K562 (cell line): ENCODE measurements around the gene PARP9. TPM values are rescaled to one million over a fixed set of nuclear protein-coding genes. Genes with fewer than 3 reads are reported as not detected.

Experiments used
- BCOR ChIP-seq: fragments of 450-650 bp; IDR thresholded peaks from 2 replicates; pipeline ENCODE4 v1.6.1; 2016
- CBX8 ChIP-seq: fragments of 200-600 bp; sonication (generic); IDR thresholded peaks from 2 replicates; pipeline ENCODE4 v1.6.1; 2012; ENCODE audit warnings: borderline replicate concordance, mixed run types, low read depth, mild to moderate bottlenecking, moderate library complexity, mixed read lengths, low read length, control low read depth, inconsistent platforms; ENCODE audit not compliant: poor library complexity, severe bottlenecking; ENCODE audit errors: extremely low read depth
- DPF2 ChIP-seq: fragments of 450-650 bp; IDR thresholded peaks from 2 replicates; pipeline ENCODE4 v1.6.1; 2016
- EP300 ChIP-seq: IDR thresholded peaks from 2 replicates; pipeline ENCODE4 v1.6.1; 2012; ENCODE audit warnings: low read length, improper control_type of control experiment
- EP400 ChIP-seq: fragments of 450-650 bp; IDR thresholded peaks from 2 replicates; pipeline ENCODE4 v1.6.1; 2017; ENCODE audit warnings: antibody characterized with exemption, mild to moderate bottlenecking, moderate library complexity
- ESRRA ChIP-seq: fragments of 450-650 bp; IDR thresholded peaks from 2 replicates; pipeline ENCODE4 v1.6.1; 2014; ENCODE audit warnings: low read depth, mild to moderate bottlenecking, moderate library complexity, borderline replicate concordance
- FOXA1 ChIP-seq: fragments of 450-650 bp; IDR thresholded peaks from 2 replicates; pipeline ENCODE4 v1.6.1; 2016; ENCODE audit warnings: mild to moderate bottlenecking, borderline replicate concordance
- HNRNPUL1 ChIP-seq: fragments of 200-400 bp; formaldehyde crosslinking; IDR thresholded peaks from 2 replicates; pipeline ENCODE4 v1.6.1; 2017; ENCODE audit warnings: low read length
- MEIS2 ChIP-seq: fragments of 450-650 bp; IDR thresholded peaks from 2 replicates; pipeline ENCODE4 v1.6.1; 2014; ENCODE audit warnings: mild to moderate bottlenecking; ENCODE audit not compliant: partially characterized antibody
- NFRKB ChIP-seq: fragments of 450-650 bp; IDR thresholded peaks from 2 replicates; pipeline ENCODE4 v1.6.1; 2016; ENCODE audit warnings: low read depth
- PHTF2 ChIP-seq: fragments of 250-450 bp; sonication (Bioruptor Pico); IDR thresholded peaks from 2 replicates; pipeline ENCODE4 v1.5.0; 2021; ENCODE audit warnings: mild to moderate bottlenecking
- POLR3G ChIP-seq: IDR thresholded peaks from 2 replicates; pipeline ENCODE4 v1.6.1; 2011; ENCODE audit not compliant: insufficient read length, insufficient replicate concordance; ENCODE audit errors: extremely low read depth
- POU5F1 ChIP-seq: fragments of 150-350 bp; IDR thresholded peaks from 2 replicates; pipeline ENCODE4 v1.6.1; 2014; ENCODE audit warnings: borderline replicate concordance, low read length, low read depth, mild to moderate bottlenecking; ENCODE audit not compliant: partially characterized antibody
- RAD21 ChIP-seq, 2 experiments: fragments of 250-450 bp in 1 of 2; fragments of 450-650 bp in 1 of 2; sonication (Bioruptor Pico) in 1 of 2; formaldehyde crosslinking in 1 of 2; IDR thresholded peaks in 1 of 2; conservative IDR thresholded peaks in 1 of 2; 2 replicates each; pipeline versions ENCODE4 v1.4.0 to v1.8.0; 2020 to 2022; ENCODE audit warnings: mild to moderate bottlenecking in 2 of 2, moderate library complexity in 1 of 2
- RBFOX2 ChIP-seq: fragments of 200-400 bp; formaldehyde crosslinking; IDR thresholded peaks from 2 replicates; pipeline ENCODE4 v1.6.1; 2017; ENCODE audit warnings: low read depth, mild to moderate bottlenecking, low read length, moderate library complexity
- RBM34 ChIP-seq: fragments of 200-400 bp; formaldehyde crosslinking; IDR thresholded peaks from 2 replicates; pipeline ENCODE4 v1.6.1; 2018; ENCODE audit warnings: low read length, borderline replicate concordance; ENCODE audit not compliant: insufficient read depth
- RCOR1 ChIP-seq, 2 experiments: IDR thresholded peaks; 2 replicates each; pipeline ENCODE4 v1.6.1; 2012; ENCODE audit warnings: low read depth in 2 of 2, low read length in 2 of 2, borderline replicate concordance in 1 of 2, improper control_type of control experiment in 1 of 2
- SIN3A ChIP-seq, 2 experiments: fragments of 150-350 bp in 1 of 2; IDR thresholded peaks; 2 replicates each; pipeline ENCODE4 v1.6.1; 2011 to 2016; ENCODE audit warnings: borderline replicate concordance in 2 of 2, low read depth in 2 of 2, low read length in 2 of 2, mild to moderate bottlenecking in 2 of 2, moderate library complexity in 2 of 2; ENCODE audit not compliant: control insufficient read depth in 1 of 2
- SIN3B ChIP-seq: fragments of 450-650 bp; IDR thresholded peaks from 2 replicates; pipeline ENCODE4 v1.6.1; 2017; ENCODE audit warnings: low read depth, mild to moderate bottlenecking, moderate library complexity
- SMC3 ChIP-seq: conservative IDR thresholded peaks from 2 replicates; pipeline ENCODE4 v1.6.1; 2011; ENCODE audit warnings: low read depth, low read length, improper control_type of control experiment; ENCODE audit not compliant: insufficient read depth
- SUPT5H ChIP-seq: fragments of 450-650 bp; IDR thresholded peaks from 2 replicates; pipeline ENCODE4 v1.6.1; 2016
- ZC3H11A ChIP-seq: IDR thresholded peaks from 2 replicates; pipeline ENCODE4 v1.6.1; 2012; ENCODE audit warnings: low read depth, low read length, improper control_type of control experiment
- ZFP30 ChIP-seq: fragments of 250-450 bp; sonication (Bioruptor Pico); IDR thresholded peaks from 2 replicates; pipeline ENCODE4 v1.8.0; 2022; ENCODE audit warnings: moderate library complexity, mild to moderate bottlenecking, inconsistent platforms, borderline replicate concordance
- ZNF311 ChIP-seq: fragments of 250-450 bp; sonication (Bioruptor Pico); IDR thresholded peaks from 2 replicates; pipeline ENCODE4 v1.4.0; 2020; ENCODE audit warnings: mild to moderate bottlenecking, moderate library complexity
- ZNF431 ChIP-seq: sonication (generic); formaldehyde crosslinking; IDR thresholded peaks from 2 replicates; pipeline ENCODE4 v1.8.0; 2022; ENCODE audit warnings: mild to moderate bottlenecking, missing genetic modification reagents
- polyA plus RNA-seq, 8 experiments: library from polyadenylated mRNA; depleted of rRNA in 4 of 8; stranded (reverse) in 5 of 8; unstranded in 3 of 8; fragments of >200 nt; fragmentation: Nextera tagmentation in 2 of 8; fragmentation: Illumina TruSeq in 1 of 8; extraction: Ambion mirVana in 2 of 8; extraction: Trizol in 1 of 8; gene quantifications; 2 replicates each; pipeline versions ENCODE4 v1.2.1 to v1.2.3, GENCODE V29; 2011 to 2014; ENCODE audit warnings: inconsistent platforms in 1 of 8, missing spikeins in 1 of 8
- total RNA-seq, 7 experiments: library from RNA; depleted of rRNA in 6 of 7; stranded (reverse); fragments of >200 nt in 6 of 7; fragmentation: Illumina TruSeq in 2 of 7; extraction: Trizol in 2 of 7; gene quantifications; 2 replicates each; pipeline versions ENCODE4 v1.2.1 to v1.2.3, GENCODE V29; 2011 to 2021; ENCODE audit warnings: low replicate concordance in 1 of 7
- TF ChIP-seq, protein P1 (sequence below), 2 experiments: fragments of 200-800 bp in 1 of 2; sonication (Bioruptor generic) in 1 of 2; sonication (generic) in 1 of 2; formaldehyde crosslinking in 1 of 2; IDR thresholded peaks in 1 of 2; conservative IDR thresholded peaks in 1 of 2; 2 replicates each; pipeline versions ENCODE4 v1.5.0 to v1.6.1; 2016 to 2020; ENCODE audit warnings: missing compliant biosample characterization in 1 of 2, missing genetic modification characterization in 1 of 2, missing genetic modification reagents in 1 of 2
- TF ChIP-seq, protein P2 (sequence below): sonication (generic); formaldehyde crosslinking; IDR thresholded peaks from 2 replicates; pipeline ENCODE4 v1.8.0; 2022; ENCODE audit warnings: missing genetic modification reagents, mild to moderate bottlenecking, moderate library complexity, borderline replicate concordance

PARP9 gene
- total and polyA plus RNA-seq, 9 of the 15 experiments (the other 6 are each of a cell fraction or from before 2014, with no cell fraction given) = 2.1 to 4.8 (median 3.4) TPM

DNA sequence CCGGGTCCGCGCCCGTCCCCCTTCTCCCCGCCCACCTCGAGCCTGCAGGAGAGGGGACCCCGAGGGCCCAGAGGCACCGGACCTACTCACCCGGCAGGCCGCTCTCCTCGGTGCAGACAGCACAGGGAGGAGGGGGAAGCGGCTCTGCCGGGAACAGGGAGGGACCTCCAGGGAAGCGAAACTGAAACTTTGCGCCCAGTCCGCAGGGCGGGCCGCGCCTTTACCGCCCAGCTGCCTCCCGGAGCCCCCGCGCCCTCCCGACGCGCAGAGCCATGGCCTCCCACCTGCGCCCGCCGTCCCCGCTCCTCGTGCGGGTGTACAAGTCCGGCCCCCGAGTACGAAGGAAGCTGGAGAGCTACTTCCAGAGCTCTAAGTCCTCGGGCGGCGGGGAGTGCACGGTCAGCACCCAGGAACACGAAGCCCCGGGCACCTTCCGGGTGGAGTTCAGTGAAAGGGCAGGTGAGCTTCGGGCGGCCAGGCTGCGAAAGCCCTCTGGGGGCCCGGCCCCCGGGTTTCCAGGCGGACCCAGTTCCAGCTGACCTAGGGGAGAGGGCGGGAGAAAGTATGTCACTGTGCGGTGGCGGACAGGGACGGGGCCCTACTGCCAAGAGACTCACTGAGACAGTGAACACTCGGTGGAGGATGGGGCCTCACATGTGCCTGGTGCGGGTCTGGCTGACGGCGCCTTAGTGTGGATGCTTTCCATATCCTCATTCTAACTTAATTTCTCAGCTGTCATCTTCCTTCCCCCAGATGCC, at the start of gene PARP9, which contains the start of gene DTX3L (continued):
- TF ChIP-seq, protein P1, sequence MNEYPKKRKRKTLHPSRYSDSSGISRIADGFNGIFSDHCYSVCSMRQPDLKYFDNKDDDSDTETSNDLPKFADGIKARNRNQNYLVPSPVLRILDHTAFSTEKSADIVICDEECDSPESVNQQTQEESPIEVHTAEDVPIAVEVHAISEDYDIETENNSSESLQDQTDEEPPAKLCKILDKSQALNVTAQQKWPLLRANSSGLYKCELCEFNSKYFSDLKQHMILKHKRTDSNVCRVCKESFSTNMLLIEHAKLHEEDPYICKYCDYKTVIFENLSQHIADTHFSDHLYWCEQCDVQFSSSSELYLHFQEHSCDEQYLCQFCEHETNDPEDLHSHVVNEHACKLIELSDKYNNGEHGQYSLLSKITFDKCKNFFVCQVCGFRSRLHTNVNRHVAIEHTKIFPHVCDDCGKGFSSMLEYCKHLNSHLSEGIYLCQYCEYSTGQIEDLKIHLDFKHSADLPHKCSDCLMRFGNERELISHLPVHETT (CRISPR knock-in tag; conservative IDR thresholded peaks at IDR 0.05 in 1 of 2, IDR thresholded peaks at IDR 0.05 in 1 of 2) = no peak
- peak; percentile 58; the same call in 1 of the 2 replicates for TF ChIP-seq EP400
- 0 out of 4 replicates have a peak, but pooled peaks of 1 of the 2 experiments have one; percentile 53 for TF ChIP-seq SIN3A (IDR thresholded peaks at IDR 0.05; ENCODE audit: borderline replicate concordance in 2 of 2, control insufficient read depth in 1 of 2, low read depth in 2 of 2, low read length in 2 of 2)
- TF ChIP-seq DPF2 = no peak
- TF ChIP-seq ZFP30 = no peak
- TF ChIP-seq, protein P2, sequence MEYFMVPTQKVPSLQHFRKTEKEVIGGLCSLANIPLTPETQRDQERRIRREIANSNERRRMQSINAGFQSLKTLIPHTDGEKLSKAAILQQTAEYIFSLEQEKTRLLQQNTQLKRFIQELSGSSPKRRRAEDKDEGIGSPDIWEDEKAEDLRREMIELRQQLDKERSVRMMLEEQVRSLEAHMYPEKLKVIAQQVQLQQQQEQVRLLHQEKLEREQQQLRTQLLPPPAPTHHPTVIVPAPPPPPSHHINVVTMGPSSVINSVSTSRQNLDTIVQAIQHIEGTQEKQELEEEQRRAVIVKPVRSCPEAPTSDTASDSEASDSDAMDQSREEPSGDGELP (CRISPR knock-in tag) = peak; percentile 93
- TF ChIP-seq RBFOX2 = peak; percentile 83
- TF ChIP-seq SIN3B = 0 out of 2 replicates have a peak, but pooled peaks have one; percentile 30
- no peak for TF ChIP-seq POLR3G
- TF ChIP-seq PHTF2 (CRISPR knock-in tag) = no peak
- no peak for TF ChIP-seq RBM34
- no peak for TF ChIP-seq SMC3
- no peak for TF ChIP-seq EP300
- TF ChIP-seq RCOR1 (IDR thresholded peaks at IDR 0.05; ENCODE audit: borderline replicate concordance in 1 of 2, low read depth in 2 of 2, low read length in 2 of 2) = no peak
- no peak for TF ChIP-seq ZNF431
- no peak for TF ChIP-seq ZC3H11A
- TF ChIP-seq FOXA1 = no peak
- TF ChIP-seq RAD21 (CRISPR knock-in tag; conservative IDR thresholded peaks at IDR 0.05 in 1 of 2, IDR thresholded peaks at IDR 0.05 in 1 of 2) = no peak
- 0 out of 2 replicates have a peak, but pooled peaks have one; percentile 54 for TF ChIP-seq SUPT5H
- no peak for TF ChIP-seq MEIS2
- no peak; the same call in 1 of the 2 replicates for TF ChIP-seq NFRKB
- TF ChIP-seq ESRRA = no peak
- TF ChIP-seq BCOR = no peak
- TF ChIP-seq POU5F1 = no peak
- no peak for TF ChIP-seq HNRNPUL1
- TF ChIP-seq ZNF311 = no peak
- TF ChIP-seq CBX8 = no peak
